Subcutaneous abdominal adipose tissue (tissue), 5 donors: ENCODE results near the gene ST7L.

Experiments used
- H3K27ac ChIP-seq: one replicate; pipeline ENCODE4 v1.7.0; 2013; ENCODE audit warnings: low read depth, mild to moderate bottlenecking, inconsistent platforms, low read length, moderate library complexity
- H3K27me3 ChIP-seq, 5 donors: one replicate each; pipeline ENCODE4 v1.7.0; 2013; ENCODE audit warnings: low read length in 5 of 5, inconsistent platforms in 1 of 5; ENCODE audit not compliant: control insufficient read depth in 5 of 5, insufficient read depth in 4 of 5
- H3K36me3 ChIP-seq, 5 donors: one replicate each; pipeline ENCODE4 v1.7.0; 2013; ENCODE audit warnings: low read length in 5 of 5; ENCODE audit not compliant: control insufficient read depth in 5 of 5, insufficient read depth in 5 of 5
- H3K4me1 ChIP-seq, 5 donors: one replicate each; pipeline ENCODE4 v1.7.0; 2013; ENCODE audit warnings: low read length in 5 of 5, mild to moderate bottlenecking in 3 of 5, moderate library complexity in 1 of 5; ENCODE audit not compliant: control insufficient read depth in 5 of 5, insufficient read depth in 5 of 5
- H3K4me3 ChIP-seq, 5 donors: one replicate each; pipeline ENCODE4 v1.7.0; 2013; ENCODE audit warnings: low read length in 5 of 5, low read depth in 1 of 5
- H3K9ac ChIP-seq, 5 donors: one replicate each; pipeline ENCODE4 v1.7.0; 2013; ENCODE audit warnings: low read length in 5 of 5, mild to moderate bottlenecking in 4 of 5, moderate library complexity in 3 of 5
- H3K9me3 ChIP-seq, 5 donors: one replicate each; pipeline ENCODE4 v1.7.0; 2013; ENCODE audit warnings: low read length in 5 of 5; ENCODE audit not compliant: control insufficient read depth in 5 of 5
- donor health status: healthy.
- donor health status: healthy.
- donor health status: healthy.
- donor health status: healthy.
- donor health status: healthy.

ST7L gene

DNA sequence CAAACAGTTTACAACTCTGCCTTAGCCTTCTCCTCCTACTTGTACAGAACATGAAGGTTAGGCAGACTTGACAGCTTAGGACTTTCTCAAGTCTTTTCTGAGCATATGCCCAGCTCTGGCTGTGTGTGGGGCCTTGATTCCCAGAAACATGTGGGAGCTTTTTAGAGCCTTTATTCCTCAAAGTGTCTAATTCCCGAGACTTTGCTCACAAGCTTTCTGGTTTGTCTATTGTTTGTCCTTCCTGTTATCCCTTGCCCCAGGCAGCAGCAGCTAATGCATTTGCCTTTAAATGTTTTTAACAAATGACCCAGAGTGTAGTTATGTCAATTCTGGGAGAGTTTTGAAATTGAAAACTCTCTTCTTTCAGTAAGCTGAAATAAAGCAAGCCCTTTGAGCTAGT is 29.2 kb downstream of the ST7L start:
- Histone ChIP-seq H3K27me3 (no peaks in the 10 kb centered on the region), H3K4me1 (no peaks in the 10 kb centered on the region), H3K9ac (no peak overlapping the region), H3K27ac (no peak overlapping the region), H3K4me3 (no peak overlapping the region), H3K36me3 (peaks cover 10 to 51% (median 24%) of the 10 kb centered on the region in 5 donors), H3K9me3 (peaks cover 0 to 4% (median 0%) of the 10 kb centered on the region in 5 donors)

DNA sequence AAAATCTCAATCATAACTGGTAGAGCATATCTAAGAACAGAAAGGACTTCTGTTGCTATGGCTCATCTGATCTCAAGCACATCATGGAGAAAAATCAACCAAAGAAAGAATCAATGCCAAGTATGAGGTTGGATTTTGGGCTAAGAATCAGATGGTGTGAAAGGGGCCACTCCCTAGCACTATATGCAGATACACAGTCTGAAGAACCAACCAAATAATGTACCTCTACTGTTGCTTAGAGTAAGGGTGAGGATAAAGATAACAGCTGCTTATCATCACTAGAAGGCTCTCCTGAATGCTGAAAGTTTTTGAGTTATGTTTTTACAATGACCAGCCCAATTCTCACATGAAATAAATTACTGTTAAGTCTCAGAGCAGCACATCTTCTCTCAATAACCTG is 35.6 kb downstream of the ST7L start:
- no peaks in the 10 kb centered on the region for H3K27me3 ChIP-seq
- no peaks in the 10 kb centered on the region for H3K4me1 ChIP-seq
- H3K36me3 ChIP-seq, result peaks cover 3 to 31% (median 28%) of the 10 kb centered on the region in 5 donors
- no peak overlapping the region for H3K27ac ChIP-seq
- H3K4me3 ChIP-seq, result no peak overlapping the region
- no peaks in the 10 kb centered on the region for H3K9me3 ChIP-seq
- H3K9ac ChIP-seq, result no peak overlapping the region

- Histone ChIP-seq H3K36me3 (peaks cover 13 to 39% (median 34%) of the 10 kb centered on the region in 5 donors), H3K27ac (no peak overlapping the region)
Observed at GRCh38 chr1:112581586-112582192, 37.3 kb downstream of the ST7L start.

DNA sequence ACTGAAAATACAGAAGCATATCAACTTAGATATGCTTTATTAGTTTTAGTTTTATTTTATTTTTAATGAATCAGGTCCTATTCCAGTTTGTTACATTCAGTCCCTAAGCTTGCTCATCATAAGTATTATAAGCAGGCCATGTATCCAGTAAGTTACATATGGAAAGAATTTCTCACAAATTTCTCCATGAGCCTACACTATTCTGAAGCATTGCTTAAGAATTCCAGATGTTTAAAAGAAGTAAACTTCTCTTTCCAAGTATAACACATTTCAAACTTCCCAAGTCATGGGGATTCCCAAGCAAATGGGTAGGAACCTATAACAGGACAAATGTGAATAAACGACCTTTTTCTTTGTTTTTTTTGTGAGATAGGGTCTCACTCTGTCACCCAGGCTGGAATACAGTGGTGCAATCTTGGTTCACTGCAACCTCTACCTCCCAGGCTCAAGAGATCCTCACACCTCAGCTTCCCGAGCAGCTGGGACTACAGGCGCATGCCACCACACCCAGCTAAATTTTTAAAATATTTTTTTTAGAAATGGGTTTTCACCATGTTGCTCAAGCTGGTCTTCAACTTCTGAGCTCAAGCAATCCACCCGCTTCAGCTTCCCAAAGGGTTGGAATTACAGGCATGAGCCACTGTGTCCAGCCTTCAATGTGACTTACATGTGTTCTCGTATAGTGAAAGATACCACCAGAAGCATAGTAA is 39.0 kb downstream of the ST7L start:
- Histone ChIP-seq H3K9ac (no peak overlapping the region), H3K4me3 (no peak overlapping the region), H3K9me3 (no peaks in the 10 kb centered on the region), H3K27ac (no peak overlapping the region), H3K27me3 (no peaks in the 10 kb centered on the region), H3K4me1 (no peaks in the 10 kb centered on the region), H3K36me3 (peaks cover 25 to 49% (median 41%) of the 10 kb centered on the region in 5 donors)

More at GRCh38 chr1:112581586-112582192, 37.3 kb downstream of the ST7L start:
- Histone ChIP-seq H3K27me3 (no peaks in the 10 kb centered on the region), H3K4me1 (no peaks in the 10 kb centered on the region), H3K4me3 (no peak overlapping the region), H3K9ac (no peak overlapping the region), H3K9me3 (no peaks in the 10 kb centered on the region)

DNA sequence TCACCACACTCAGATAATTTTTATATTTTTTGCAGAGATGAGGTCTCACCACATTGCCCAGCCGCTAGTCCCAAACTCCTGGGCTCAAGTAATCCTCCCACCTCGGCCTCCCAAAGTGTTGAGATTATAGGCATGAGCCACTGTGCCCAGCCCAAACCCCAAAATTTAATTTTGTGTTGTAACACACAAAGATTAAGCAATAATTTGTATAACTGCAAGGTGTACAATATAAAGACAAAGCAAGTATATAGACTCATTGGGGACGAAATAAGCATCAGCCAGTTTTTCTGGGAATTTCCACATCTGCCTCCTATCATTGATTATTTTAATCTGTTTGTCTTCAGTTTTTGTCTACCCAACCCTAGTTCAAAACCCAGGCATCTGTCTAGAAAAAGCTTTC is 42.7 kb downstream of the ST7L start:
- Histone ChIP-seq H3K27me3 (no peaks in the 10 kb centered on the region), H3K4me1 (no peaks in the 10 kb centered on the region), H3K4me3 (no peak overlapping the region), H3K27ac (no peak overlapping the region), H3K36me3 (peaks cover 25 to 55% (median 30%) of the 10 kb centered on the region in 5 donors), H3K9ac (no peak overlapping the region), H3K9me3 (no peaks in the 10 kb centered on the region)

DNA sequence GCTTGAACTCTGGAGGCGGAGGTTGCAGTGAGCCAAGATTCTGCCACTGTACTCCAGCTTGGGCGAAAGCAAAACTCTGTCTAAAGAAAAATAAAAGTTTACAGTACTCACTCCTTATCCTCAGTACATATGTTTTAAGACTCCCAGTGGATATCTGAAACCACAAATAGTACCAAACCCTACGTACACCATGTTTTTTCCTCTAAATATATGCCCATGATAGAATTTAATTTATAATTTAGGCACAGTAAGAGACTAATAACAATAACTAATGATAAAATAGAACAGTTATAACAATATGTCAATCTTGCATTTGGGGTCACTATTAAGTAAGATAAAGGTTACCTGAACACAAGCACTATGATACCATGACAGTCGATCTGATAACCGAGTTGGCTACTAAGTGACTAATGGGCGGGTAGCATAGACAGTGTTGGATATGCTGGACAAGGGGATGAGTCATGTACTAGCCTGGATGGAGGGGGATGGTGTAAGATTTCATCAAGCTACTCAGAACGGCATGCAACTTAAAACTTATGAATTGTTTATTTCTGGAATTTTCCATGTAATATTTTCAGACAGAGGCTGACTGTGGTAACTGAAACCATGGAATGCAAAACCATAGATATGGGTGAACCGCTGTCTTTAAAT is 43.7 kb downstream of the ST7L start:
- H3K27me3 ChIP-seq, result no peaks in the 10 kb centered on the region
- H3K4me1 ChIP-seq, result no peaks in the 10 kb centered on the region
- no peaks in the 10 kb centered on the region for H3K9me3 ChIP-seq
- H3K36me3 ChIP-seq, result peaks cover 25 to 56% (median 30%) of the 10 kb centered on the region in 5 donors
- H3K9ac ChIP-seq, result no peak overlapping the region
- H3K4me3 ChIP-seq, result no peak overlapping the region
- H3K27ac ChIP-seq, result no peak overlapping the region

- H3K4me3 ChIP-seq, result no peak overlapping the region
- no peak overlapping the region for H3K27ac ChIP-seq
- H3K9me3 ChIP-seq, result no peaks in the 10 kb centered on the region
- H3K27me3 ChIP-seq, result no peaks in the 10 kb centered on the region
- no peak overlapping the region for H3K9ac ChIP-seq
- no peaks in the 10 kb centered on the region for H3K4me1 ChIP-seq
- peaks cover 2 to 20% (median 8%) of the 10 kb centered on the region in 5 donors for H3K36me3 ChIP-seq
Observed at GRCh38 chr1:112565800-112566199, 53.1 kb downstream of the ST7L start.

DNA sequence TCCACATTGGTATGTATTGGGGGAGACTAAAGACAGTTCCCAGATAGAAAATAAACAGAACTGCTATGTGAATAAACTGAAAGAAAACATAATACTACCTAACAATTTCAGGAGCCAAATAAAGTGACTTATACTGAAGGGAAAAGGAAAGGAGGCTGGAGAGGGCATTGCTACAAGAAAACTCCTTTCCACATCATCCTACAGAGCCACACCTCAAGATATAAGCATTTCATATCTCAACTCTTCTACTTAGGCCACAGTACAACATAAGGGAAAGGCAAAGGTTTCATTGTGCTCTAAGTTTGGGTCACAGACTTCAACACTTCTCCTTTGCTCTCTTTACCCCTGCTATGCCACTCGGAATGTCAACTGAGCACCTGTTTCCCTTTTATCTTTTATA is 54.9 kb downstream of the ST7L start:
- H3K4me1 ChIP-seq, result no peaks in the 10 kb centered on the region
- H3K9ac ChIP-seq, result no peak overlapping the region
- H3K27me3 ChIP-seq, result no peaks in the 10 kb centered on the region
- no peaks in the 10 kb centered on the region for H3K9me3 ChIP-seq
- H3K4me3 ChIP-seq, result no peak overlapping the region
- peaks cover 0 to 17% (median 3%) of the 10 kb centered on the region in 5 donors for H3K36me3 ChIP-seq
- H3K27ac ChIP-seq, result no peak overlapping the region

DNA sequence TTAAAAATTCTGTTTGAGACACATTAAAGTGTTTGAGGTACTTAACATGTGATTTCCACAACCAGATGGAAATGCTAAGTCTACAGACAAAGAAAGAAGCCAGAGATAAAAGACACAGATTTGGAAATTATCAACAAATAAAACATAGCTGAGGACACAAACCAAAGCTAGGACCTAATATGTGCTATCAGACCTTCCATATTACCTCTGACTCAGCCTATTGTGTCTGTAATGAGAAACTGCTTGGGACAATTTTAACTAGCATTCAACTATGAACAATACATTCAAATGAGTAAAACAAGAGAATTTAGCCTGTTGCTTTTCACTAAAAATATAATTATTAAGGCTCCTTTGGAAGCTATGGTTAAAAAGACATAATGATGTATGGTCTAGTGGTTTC is 55.6 kb downstream of the ST7L start:
- H3K9me3 ChIP-seq, result no peaks in the 10 kb centered on the region
- no peaks in the 10 kb centered on the region for H3K4me1 ChIP-seq
- no peak overlapping the region for H3K9ac ChIP-seq
- H3K4me3 ChIP-seq, result no peak overlapping the region
- no peak overlapping the region for H3K27ac ChIP-seq
- peaks cover 0 to 15% (median 0%) of the 10 kb centered on the region in 5 donors for H3K36me3 ChIP-seq
- H3K27me3 ChIP-seq, result no peaks in the 10 kb centered on the region

DNA sequence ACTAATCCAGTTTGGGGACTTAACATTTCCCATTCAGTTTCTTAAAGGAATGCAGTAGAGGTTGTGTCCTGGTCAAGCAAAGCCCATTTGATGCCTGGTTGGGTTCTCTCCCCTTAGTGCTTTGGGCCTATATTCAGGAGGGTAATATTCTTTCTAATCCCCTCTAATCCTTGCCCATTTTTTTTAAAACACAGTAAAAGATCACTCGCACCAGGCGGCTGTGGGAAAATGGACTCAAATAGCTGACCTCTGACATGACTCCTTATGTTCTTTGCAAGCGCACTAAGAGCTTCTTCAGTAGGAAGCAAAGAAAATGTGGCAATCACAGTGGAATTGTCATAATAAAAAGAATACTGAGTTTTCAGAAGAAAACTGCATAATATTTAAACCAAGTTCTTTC is 60.3 kb downstream of the ST7L start:
- Histone ChIP-seq H3K4me3 (no peak overlapping the region), H3K9me3 (no peaks in the 10 kb centered on the region), H3K9ac (no peak overlapping the region), H3K36me3 (peaks cover 0 to 8% (median 7%) of the 10 kb centered on the region in 5 donors), H3K4me1 (peaks cover 0 to 3% (median 0%) of the 10 kb centered on the region in 5 donors), H3K27ac (no peak overlapping the region), H3K27me3 (no peaks in the 10 kb centered on the region)
